CD4-positive, alpha-beta T cell treated with Interleukin-2 at 100 ng/mL for 4 hours (primary cell): ENCODE data around the gene GLB1L3.
"Not testable (repeated sequence)": the region's sequence is repeated elsewhere in the genome, so short reads cannot be mapped to it uniquely, and the experiment has no call there.

Experiments used
- DNase-seq: peaks from one replicate; pipeline ENCODE4 v3.0.0-alpha.2; 2020; ENCODE audit warnings: low spot score

GLB1L3 gene

DNA sequence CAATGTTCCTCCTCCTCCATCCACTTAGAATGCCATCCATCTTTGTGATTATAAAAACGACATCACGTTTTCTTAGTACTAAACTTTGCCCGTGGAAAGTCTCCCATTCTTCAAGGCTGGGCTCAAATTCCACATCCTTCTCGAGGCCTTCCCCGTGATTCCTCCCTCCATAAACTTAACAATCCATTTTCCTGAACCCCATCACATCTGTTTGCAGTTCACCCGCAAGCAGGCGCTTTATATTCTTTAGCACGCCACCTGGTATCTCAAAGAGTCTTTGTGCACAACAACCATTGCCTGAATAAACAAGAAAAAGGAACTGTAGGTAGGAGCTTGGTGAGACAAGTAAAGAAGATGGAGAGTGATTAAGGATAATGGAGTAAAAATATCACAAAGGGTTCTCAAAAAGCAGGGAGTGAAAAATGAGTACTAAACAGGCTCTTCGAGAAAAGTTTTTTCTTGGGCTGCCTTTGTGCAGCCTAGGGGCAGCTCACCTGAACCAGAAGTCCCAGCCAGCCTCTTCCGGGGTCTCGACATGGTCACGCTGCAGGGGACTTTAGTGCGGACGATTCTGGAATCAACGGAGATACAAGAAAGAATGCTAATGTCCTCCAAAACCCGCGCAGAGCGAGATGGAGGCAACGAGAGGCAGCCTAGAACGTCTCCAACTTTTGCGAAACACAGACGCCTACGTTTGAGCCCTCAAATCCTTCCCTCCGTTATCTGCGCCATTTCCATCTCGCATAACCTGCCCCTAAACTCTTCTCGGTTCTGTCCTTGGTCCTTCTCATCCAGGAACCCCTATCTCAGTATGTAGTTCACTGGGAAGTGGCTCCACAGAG lies 23.6 kb upstream of the GLB1L3 start:
- DNase-seq, result no peak

DNA sequence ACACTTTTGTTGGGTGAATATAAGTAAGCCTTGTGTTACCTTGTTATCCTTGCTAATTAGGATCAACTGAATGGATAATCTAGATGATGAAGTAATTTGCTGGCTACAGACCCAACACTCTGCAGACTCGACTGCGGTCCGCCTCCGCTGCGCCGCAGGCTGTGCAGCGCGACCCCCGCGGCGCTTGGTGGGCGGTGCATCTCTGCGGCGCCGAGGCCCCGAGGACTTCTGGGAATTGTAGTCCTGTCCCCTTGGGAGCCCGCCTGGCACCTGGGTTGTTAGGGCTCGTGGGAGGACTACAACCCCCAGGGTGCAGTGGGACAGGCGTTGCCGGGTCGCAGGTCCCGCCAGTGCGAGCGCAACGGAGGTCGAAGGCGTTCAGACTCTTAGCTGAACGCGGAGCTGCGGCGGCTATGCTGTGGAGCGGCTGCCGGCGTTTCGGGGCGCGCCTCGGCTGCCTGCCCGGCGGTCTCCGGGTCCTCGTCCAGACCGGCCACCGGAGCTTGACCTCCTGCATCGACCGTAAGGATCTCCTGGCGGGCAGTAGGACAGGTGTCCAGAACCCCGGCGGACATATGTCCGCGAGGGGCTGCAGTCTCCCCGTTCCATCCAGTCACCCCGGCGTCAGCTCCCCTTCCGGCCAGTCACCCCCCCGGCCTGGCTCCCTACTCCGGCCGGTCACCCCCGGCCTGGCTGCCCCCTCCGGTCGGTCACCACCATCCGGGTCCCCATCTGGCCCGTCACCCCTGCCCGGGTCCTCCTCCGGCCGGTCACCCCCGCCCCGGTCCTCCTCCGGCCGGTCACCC lies 22.8 kb upstream of the GLB1L3 start, which contains the start of the genes ACAD8 and THYN1:
Gene ACAD8 (plus strand): TSS at position 381 of the 806 bp plus-strand sequence. CDS start 33 bp downstream, at position 414.
Gene THYN1 (minus strand): TSS at position 165 of the 806 bp plus-strand sequence. CDS start 470 bp downstream, outside the sequence.
- peak; percentile 97 for DNase-seq

DNA sequence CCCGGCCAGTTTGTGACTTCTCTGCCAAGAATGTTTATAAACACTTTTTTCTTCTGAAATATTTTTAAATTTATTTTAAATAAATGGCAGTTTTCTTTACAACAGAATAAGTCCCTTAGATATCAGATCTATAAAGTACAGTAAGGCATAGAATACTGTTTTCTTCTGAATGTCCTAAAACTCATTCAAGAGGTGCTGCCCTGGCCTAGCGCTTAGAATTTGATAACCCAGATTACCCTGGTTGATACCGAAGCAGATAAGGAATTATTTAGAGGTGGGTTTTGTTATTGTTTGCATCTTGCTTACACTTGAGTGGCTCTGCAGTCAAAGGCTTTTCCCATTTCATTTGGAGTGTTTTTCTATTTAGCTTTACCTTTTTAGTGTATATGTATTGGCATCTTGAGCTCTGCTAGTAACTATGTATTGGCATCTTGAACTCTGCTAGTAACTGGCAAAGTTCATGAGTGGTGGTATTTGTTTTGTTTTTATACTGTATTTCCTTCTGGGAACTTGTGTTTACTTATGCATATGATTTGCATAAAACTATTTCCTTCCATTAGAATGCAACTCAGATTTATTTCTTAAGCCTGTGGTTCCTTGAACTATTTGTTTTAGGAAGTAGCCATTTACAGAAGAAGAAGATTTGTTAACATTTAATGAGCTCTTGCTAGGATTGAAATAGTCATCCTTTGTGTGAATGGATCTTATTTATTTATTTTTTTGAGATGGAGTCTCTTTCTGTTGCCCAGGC lies 21.6 kb upstream of the GLB1L3 start:
- no peak for DNase-seq

DNA sequence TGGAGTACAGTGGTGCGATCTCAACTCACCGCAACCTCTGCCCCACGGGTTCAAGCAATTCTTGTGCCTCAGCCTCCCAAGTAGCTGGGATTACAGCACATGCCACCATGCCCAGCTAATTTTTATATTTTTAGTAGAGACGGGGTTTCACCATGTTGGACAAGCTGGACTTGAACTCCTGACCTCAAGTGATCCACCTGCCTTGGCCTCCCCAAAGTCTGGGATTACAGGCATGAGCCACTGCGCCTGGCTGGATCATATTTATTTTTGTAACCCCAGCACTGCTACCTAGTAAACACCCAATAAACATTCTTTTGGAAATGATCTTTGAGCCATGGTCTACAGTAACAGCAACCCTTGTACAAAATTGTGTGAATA lies 21.0 kb upstream of the GLB1L3 start:
- DNase-seq, result not testable (repeated sequence)

DNA sequence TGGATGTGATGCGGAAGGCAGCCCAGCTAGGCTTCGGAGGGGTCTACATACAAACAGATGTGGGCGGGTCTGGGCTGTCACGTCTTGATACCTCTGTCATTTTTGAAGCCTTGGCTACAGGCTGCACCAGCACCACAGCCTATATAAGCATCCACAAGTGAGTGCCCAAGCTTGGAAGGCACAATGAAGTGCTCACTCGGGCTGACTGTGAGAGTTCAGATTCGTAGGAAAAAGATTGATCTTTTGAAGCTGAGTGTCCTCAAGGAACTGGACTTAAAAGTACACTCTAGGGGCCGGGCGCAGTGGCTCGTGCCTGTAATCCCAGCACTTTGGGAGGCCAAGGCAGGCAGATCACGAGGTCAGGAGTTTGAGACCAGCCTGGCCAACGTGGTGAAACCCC lies 19.1 kb upstream of the GLB1L3 start:
- DNase-seq, result no peak

DNA sequence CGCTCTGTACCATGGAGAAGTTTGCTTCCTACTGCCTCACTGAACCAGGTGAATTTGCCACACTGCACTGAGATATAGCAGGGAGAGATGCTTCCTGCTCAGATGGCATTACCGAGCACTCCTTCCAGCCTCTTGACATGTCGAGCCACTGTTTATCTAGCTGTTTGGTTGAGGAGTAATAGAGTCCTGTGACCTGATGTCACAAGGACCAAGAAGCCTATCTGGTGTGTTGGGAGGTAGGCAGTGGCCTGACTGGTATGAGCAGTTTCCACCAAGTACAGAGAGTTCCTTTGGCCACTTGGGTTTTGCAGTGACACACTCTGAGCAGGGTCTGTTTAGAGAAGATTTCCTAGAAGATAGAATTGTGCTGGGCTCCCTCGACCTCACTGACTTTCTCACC lies 17.6 kb upstream of the GLB1L3 start:
- DNase-seq, result no peak

DNA sequence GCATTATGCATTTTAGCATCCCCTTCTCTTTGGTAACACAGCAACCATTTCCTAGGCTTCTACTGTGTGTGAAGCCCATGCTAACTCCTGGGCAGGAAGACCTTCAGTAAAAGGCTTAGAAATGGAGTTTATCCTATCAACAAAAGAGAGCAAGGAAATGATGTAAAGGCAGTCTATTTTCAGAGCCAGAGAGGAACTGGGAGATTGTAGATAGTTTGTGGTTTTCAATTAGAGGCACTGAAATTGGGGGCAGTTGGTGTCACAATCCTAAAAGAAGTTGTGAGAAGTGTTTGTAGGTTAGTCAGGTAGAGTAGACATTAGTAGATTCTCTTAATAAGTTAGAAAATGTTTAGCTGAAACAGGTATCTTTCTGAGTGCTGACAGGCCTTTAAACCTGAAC lies 15.7 kb upstream of the GLB1L3 start:
- DNase-seq, result no peak

DNA sequence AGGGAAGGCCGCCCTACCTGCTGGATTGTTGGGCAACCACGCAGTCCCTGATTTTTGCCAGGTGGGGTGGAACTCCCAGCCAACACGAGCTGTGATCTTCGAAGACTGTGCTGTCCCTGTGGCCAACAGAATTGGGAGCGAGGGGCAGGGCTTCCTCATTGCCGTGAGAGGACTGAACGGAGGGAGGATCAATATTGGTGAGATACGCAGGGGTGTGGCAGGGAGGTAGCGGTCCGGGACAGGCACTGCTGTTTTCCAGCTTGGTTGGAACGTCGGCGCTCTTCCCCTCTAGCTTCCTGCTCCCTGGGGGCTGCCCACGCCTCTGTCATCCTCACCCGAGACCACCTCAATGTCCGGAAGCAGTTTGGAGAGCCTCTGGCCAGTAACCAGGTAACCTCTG lies 15.2 kb upstream of the GLB1L3 start:
- no peak for DNase-seq

DNA sequence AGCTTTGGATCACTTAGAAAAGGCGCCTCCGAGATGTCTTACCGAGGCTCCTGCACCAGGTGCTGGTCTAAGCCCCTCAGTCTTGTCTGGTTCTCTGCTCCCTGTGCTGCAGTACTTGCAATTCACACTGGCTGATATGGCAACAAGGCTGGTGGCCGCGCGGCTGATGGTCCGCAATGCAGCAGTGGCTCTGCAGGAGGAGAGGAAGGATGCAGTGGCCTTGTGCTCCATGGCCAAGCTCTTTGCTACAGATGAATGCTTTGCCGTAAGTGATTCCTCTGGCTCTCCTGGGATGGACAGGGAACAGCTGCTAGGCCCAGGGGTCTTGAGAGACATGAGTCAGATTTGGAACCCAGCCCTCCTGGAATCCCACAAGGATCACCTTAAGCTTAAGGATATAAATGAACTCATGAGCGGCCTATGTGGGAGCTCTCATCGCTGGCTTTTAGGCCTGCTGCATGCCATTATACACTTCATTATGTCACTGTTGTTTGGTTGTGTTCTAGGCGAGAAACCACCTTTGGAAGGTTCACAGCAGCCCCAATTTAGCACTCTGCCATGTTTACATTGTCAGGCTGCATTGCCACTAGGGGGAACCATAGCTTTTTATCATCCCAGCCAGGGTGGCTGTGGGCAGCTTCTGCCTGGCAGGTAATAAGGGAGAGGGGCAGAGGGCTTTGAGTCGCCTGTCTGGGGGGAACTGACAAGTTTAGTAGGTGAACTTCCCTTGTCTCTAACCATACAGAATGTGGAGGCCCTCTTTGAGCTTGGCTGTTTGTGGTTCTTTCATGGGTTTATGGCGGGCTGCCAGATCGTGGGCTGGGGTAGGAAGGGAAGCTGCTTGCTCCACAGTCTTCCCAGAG lies 14.3 kb upstream of the GLB1L3 start:
- DNase-seq, result peak; percentile 50

DNA sequence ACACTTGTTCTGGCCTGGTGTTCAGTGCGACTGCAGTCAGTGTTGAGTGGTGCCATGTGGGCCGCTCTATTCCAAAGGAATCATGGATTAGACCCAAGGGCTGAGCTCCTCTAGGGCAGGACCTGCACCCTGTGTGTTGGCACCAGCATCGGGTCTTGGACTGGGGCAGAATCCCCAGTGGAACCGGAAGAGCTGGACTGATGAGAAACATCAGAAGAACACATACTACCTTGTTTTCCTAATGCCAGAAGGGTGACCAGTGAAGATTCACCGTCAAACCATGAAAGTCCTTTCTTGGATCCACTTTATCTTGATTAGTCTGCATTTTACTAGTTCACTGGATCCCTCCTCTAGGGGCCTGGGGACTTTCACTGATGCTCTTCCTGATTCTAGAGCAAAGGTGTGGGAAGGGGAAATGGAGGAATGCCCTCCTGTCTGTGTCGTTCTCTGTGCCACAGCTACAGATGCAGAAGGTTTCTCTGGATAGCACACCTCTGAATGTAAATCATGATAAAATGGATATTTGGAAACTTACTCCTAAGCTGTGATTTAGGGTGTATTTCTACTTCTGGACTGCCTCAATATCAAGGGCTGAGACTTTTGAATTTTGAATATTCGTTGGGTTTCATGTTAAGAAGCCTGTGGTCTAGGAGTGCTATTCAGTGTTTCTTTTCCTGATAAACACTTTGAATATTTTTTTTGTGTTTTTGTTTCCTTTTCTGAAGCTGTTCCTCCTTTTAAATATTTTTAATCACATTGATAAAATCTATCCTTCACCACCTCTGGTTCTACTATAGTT lies 11.0 kb upstream of the GLB1L3 start:
- DNase-seq, result no peak

DNA sequence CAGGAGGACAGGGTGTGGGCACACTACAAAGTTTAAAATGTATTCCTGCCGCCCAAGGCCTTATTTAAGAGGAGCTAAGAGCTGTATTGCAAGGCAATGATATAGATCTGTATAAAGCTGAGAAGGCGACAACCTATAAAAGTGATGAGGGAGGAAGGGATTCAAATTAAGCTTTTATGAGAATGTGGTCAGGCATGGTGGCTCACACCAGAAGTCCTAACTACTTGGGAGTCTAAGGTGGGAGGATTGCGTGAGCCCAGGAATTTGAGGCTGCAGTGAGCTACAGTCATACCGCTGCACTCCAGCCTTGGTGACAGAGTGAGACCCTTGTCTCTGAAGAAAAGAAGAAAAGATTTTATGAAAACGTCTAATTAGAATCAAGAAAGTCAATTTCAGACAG lies 9.7 kb upstream of the GLB1L3 start:
- DNase-seq, result no peak

DNA sequence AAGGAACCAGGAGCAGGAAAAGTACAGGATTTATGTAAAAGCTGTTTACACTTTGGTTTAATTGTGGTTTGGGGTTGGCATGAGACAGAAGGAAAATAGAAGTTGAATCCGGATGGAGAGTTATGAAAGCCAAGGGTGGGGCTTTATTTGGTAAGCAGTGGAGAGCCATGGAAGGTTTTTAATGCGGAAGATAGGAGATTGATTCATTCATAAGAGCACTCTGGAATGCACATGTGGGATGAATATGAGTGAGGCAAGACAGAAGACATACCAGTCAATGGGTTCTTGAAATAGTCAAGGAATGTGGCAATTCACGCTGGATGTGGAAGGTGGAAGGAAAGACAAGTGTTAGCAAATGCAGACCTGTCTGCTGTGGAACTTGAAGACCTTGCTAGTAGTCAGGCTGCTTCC lies 9.3 kb upstream of the GLB1L3 start:
- no peak for DNase-seq

DNA sequence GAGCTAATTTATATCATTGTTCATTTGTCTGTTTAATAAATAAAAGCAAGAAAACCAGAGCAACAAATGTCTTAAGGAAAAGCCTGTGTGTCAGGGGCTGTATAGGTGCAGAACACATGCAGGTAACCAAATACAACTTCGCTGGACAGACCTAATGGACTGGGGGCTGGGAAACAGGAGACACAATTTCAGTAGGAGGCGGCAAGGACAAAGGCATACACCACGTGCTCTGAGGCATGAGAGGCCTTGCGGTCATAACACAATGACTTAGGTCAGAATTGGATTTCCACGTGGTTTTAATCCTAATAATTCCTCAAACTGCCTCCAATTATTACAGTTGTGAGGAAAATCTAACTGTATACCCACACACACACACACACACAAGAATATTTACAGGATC lies 8.7 kb upstream of the GLB1L3 start:
- DNase-seq, result no peak

DNA sequence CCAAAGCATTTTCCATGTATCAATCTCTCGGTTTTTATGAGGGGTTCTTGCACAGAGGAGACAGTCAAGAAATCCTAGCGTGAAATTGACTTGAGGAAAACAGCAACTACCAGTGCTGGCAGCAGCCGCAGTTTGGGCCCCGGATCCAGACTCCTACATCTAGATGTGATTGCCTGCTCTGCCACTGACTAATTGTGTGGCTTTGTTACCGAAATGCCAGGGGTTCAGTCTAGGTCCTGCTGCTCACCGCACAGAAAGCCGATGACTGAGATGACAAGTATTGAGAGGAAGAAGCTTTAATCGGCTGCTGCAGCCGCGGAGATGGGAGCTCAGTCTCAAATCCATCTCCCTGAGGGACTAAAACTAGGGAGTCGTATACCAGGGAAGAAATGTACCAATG lies 8.2 kb upstream of the GLB1L3 start:
- DNase-seq, result no peak

DNA sequence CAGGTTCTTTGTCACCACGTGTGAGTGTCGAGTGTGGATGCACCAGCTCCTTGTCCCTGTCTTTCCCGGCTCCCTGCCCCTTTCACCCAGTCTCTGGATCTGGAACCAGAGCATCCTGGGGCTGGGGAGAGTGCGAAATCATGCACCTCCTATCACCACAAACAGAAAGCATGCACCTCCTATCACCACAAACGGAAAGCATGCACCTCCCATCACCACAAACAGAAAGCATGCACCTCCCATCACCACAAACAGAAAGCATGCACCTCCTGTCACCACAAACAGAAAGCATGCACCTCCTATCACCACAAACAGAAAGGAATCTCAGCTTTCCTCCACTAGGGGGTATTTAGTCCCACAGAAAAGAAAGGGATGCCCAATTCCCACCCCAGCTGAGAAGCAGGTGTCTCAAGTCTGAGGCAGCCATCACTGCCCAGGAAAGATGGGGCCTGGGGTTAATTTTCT lies 5.9 kb upstream of the GLB1L3 start:
- peak; percentile 49 for DNase-seq

DNA sequence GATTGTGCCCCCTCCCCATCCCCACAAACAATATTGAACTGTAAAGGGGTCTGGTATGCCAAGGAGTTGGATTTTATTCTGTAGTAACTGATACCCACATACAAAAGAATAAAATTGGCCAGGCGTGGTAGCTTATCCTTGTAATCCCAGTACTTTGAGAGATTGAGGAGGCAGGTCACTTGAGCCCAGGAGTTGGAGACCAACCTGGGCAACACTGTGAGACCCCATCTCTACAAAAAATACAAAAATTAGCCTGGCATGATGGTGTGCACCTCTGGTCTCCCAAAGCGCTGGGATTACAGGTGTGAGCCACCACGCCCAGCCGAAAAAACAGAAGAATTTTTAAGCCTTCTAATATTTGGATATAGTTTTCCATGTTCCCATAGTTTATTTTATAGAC lies 4.2 kb upstream of the GLB1L3 start:
- no peak for DNase-seq

DNA sequence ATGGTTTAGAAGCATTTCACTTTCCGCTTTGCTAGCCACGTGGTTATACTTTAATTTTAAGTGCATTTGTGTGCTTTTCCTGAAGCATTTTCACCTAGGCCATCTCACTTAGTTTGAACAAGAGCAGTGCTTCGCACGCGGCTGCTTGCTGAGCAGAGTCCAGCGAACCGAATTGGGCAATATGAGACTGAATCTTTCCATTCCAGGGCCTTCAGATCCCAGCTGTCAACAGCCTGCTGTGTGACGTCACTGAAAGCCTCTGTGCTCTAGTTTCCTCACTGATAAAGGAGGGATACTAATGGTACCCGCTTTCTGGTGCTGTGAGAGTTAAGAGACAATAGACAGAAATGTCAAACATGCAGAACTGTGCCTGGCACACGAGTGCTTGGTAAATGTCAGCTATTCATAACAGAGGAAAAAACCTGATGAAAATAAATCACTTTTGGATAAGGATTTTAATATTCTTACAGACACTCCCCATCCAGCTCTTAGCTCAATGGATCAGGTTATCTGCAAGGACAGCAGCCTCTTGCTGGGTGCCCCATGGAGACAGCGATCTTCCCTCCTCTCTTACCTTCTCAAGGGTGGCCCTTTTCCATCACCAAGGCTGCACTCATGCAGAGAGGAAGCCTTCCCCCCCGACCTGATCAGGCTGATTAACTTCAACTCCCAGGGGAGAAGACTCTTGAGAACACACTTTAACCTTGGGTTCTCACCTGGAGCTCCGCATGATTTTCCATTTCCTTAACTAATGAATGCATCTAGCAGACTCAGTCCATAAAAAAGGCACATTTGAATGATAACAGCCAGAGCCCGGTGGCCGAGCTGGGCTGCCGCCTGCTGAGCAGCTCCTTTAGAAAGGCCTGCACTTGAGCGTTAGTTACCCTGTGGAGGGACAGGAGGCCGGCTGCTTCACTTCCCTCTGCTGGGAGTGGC lies 3.5 kb upstream of the GLB1L3 start:
- DNase-seq, result no peak

DNA sequence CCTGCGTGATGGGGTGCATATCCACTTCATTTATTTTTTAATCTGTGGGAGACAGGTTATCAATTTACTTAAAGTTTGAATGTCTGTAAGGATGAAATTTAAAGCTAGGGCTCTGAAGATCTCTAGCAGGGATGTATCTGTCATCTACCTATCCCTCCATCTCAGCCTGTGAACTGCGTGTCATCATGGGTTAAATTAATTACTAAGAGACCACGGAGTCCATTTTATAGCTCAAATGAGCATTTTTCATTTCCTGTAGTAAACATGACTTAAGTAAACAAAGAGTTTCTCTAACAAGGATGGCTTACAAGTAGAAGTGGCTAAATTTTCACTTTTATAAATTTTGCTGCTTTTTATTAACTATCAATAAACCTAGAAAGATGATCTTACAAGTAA lies 2.9 kb upstream of the GLB1L3 start:
- no peak for DNase-seq

DNA sequence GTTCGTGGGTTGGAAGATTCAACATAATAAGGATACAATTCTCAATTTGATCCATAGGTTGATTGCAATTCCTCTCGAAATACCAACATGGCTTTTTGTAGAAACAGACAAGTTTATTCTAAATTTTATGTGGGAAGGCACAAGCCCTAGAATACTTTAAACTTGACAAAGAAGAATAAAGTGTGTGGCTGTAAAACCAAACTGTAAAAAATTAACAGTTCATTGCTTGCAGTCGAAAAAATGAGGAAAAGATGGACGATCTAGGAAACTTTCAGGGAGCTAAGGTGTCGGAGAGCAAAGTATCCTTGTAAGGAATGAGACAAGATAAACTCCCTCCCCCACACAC lies 1.0 kb upstream of the GLB1L3 start:
- DNase-seq, result no peak
